ENCODE measurements around the gene TADA1. TPM values are rescaled to one million over a fixed set of nuclear protein-coding genes. Genes with fewer than 3 reads are reported as not detected.

TADA1 gene
- total and polyA plus RNA-seq, 5 donors from 2014 or later, result 12.7 to 21.4 (median 16.9) TPM

- DNase-seq (no peak), ATAC-seq (ENCODE audit: low read depth in 2 of 2) (no peak)
- peak overlapping the region; percentile 6 for H3K27ac ChIP-seq (ENCODE audit: insufficient read depth, low read length, poor library complexity, severe bottlenecking)
- no peaks in the 10 kb centered on the region for H3K9me3 ChIP-seq (ENCODE audit: control insufficient read depth in 2 of 2, low read length in 2 of 2)
- H3K36me3 ChIP-seq (ENCODE audit: control insufficient read depth, insufficient read depth, low read length), result peaks cover 90% of the 10 kb centered on the region
- Mint-ChIP-seq H3K9me3 (no peaks in the 10 kb centered on the region), H3K4me1 (peaks cover 6 to 15% (median 12%) of the 10 kb centered on the region in 4 donors), H3K27ac (peak overlapping the region in 1 of 3 donors; percentile 49), H3K36me3 (peaks cover 63% of the 10 kb centered on the region), H3K27me3 (no peaks in the 10 kb centered on the region), H3K4me3 (no peak overlapping the region)
- no peak overlapping the region for H3K4me3 ChIP-seq (ENCODE audit: low read depth, low read length)
- H3K4me1 ChIP-seq (ENCODE audit: control insufficient read depth, insufficient read depth, low read length, poor library complexity, severe bottlenecking), result no peaks in the 10 kb centered on the region
- H3K27me3 ChIP-seq (ENCODE audit: control insufficient read depth, insufficient read depth, low read length), result no peaks in the 10 kb centered on the region
These were observed 18.1 kb downstream of the TADA1 start for GRCh38 chr1:166857995-166858394.

GRCh38 chr1:166855558-166855957 lies 20.5 kb downstream of the TADA1 start:
- DNase-seq, result no peak
- H3K27me3 Mint-ChIP-seq, result no peaks in the 10 kb centered on the region
- Histone ChIP-seq H3K36me3 (ENCODE audit: control insufficient read depth, insufficient read depth, low read length) (peaks cover 87% of the 10 kb centered on the region), H3K27ac (ENCODE audit: insufficient read depth, low read length, poor library complexity, severe bottlenecking) (no peak overlapping the region), H3K9me3 (ENCODE audit: control insufficient read depth in 2 of 2, low read length in 2 of 2) (no peaks in the 10 kb centered on the region), H3K27me3 (ENCODE audit: control insufficient read depth, insufficient read depth, low read length) (no peaks in the 10 kb centered on the region), H3K4me3 (ENCODE audit: low read depth, low read length) (no peak overlapping the region), H3K4me1 (ENCODE audit: control insufficient read depth, insufficient read depth, low read length, poor library complexity, severe bottlenecking) (no peaks in the 10 kb centered on the region)
- H3K27ac Mint-ChIP-seq, result no peak overlapping the region
- peaks cover 59% of the 10 kb centered on the region for H3K36me3 Mint-ChIP-seq
- ATAC-seq (ENCODE audit: low read depth in 2 of 2), result no peak
- H3K9me3 Mint-ChIP-seq, result no peaks in the 10 kb centered on the region
- H3K4me1 Mint-ChIP-seq, result peaks cover 14 to 26% (median 24%) of the 10 kb centered on the region in 4 donors
- no peak overlapping the region for H3K4me3 Mint-ChIP-seq

- Mint-ChIP-seq H3K27me3 (no peaks in the 10 kb centered on the region), H3K36me3 (peaks cover 68% of the 10 kb centered on the region), H3K9me3 (no peaks in the 10 kb centered on the region), H3K27ac (peak overlapping the region; percentile 7 to 37 (median 23)), H3K4me1 (peaks cover 14 to 37% (median 23%) of the 10 kb centered on the region in 4 donors), H3K4me3 (no peak overlapping the region)
- Histone ChIP-seq H3K9me3 (ENCODE audit: control insufficient read depth in 2 of 2, low read length in 2 of 2) (no peaks in the 10 kb centered on the region), H3K4me1 (ENCODE audit: control insufficient read depth, insufficient read depth, low read length, poor library complexity, severe bottlenecking) (no peaks in the 10 kb centered on the region), H3K36me3 (ENCODE audit: control insufficient read depth, insufficient read depth, low read length) (peaks cover 89% of the 10 kb centered on the region), H3K27ac (ENCODE audit: insufficient read depth, low read length, poor library complexity, severe bottlenecking) (no peak overlapping the region), H3K27me3 (ENCODE audit: control insufficient read depth, insufficient read depth, low read length) (no peaks in the 10 kb centered on the region), H3K4me3 (ENCODE audit: low read depth, low read length) (no peak overlapping the region)
- DNase-seq (no peak), ATAC-seq (ENCODE audit: low read depth in 2 of 2) (no peak)
These were observed 23.1 kb downstream of the TADA1 start for GRCh38 chr1:166852918-166853317.

- H3K36me3 ChIP-seq (ENCODE audit: control insufficient read depth, insufficient read depth, low read length), result peaks cover 84% of the 10 kb centered on the region
- Mint-ChIP-seq H3K27me3 (no peaks in the 10 kb centered on the region), H3K4me1 (peaks cover 17 to 58% (median 31%) of the 10 kb centered on the region in 4 donors), H3K36me3 (peaks cover 76% of the 10 kb centered on the region), H3K27ac (no peak overlapping the region), H3K4me3 (no peak overlapping the region), H3K9me3 (no peaks in the 10 kb centered on the region)
- no peak overlapping the region for H3K27ac ChIP-seq (ENCODE audit: insufficient read depth, low read length, poor library complexity, severe bottlenecking)
- no peak for ATAC-seq (ENCODE audit: low read depth in 2 of 2)
- no peaks in the 10 kb centered on the region for H3K4me1 ChIP-seq (ENCODE audit: control insufficient read depth, insufficient read depth, low read length, poor library complexity, severe bottlenecking)
- DNase-seq, result no peak
- no peak overlapping the region for H3K4me3 ChIP-seq (ENCODE audit: low read depth, low read length)
- no peaks in the 10 kb centered on the region for H3K9me3 ChIP-seq (ENCODE audit: control insufficient read depth in 2 of 2, low read length in 2 of 2)
- no peaks in the 10 kb centered on the region for H3K27me3 ChIP-seq (ENCODE audit: control insufficient read depth, insufficient read depth, low read length)
These were observed 26.9 kb downstream of the TADA1 start for GRCh38 chr1:166849135-166849534.

GRCh38 chr1:166848193-166848592 lies 27.9 kb downstream of the TADA1 start:
- Histone ChIP-seq H3K4me1 (ENCODE audit: control insufficient read depth, insufficient read depth, low read length, poor library complexity, severe bottlenecking) (no peaks in the 10 kb centered on the region), H3K27ac (ENCODE audit: insufficient read depth, low read length, poor library complexity, severe bottlenecking) (no peak overlapping the region), H3K9me3 (ENCODE audit: control insufficient read depth in 2 of 2, low read length in 2 of 2) (no peaks in the 10 kb centered on the region), H3K36me3 (ENCODE audit: control insufficient read depth, insufficient read depth, low read length) (peaks cover 85% of the 10 kb centered on the region), H3K4me3 (ENCODE audit: low read depth, low read length) (no peak overlapping the region), H3K27me3 (ENCODE audit: control insufficient read depth, insufficient read depth, low read length) (no peaks in the 10 kb centered on the region)
- H3K9me3 Mint-ChIP-seq, result no peaks in the 10 kb centered on the region
- H3K27me3 Mint-ChIP-seq, result no peaks in the 10 kb centered on the region
- DNase-seq (no peak), ATAC-seq (ENCODE audit: low read depth in 2 of 2) (no peak)
- peak overlapping the region in 1 of 3 donors; percentile 41 for H3K27ac Mint-ChIP-seq
- H3K4me3 Mint-ChIP-seq, result no peak overlapping the region
- peaks cover 69% of the 10 kb centered on the region for H3K36me3 Mint-ChIP-seq
- peaks cover 24 to 63% (median 33%) of the 10 kb centered on the region in 4 donors for H3K4me1 Mint-ChIP-seq

- DNase-seq, result no peak
- H3K4me3 ChIP-seq (ENCODE audit: low read depth, low read length), result no peak overlapping the region
- Mint-ChIP-seq H3K27ac (peak overlapping the region in 2 of 3 donors; percentile 62 to 78), H3K9me3 (no peaks in the 10 kb centered on the region), H3K36me3 (peaks cover 60% of the 10 kb centered on the region), H3K27me3 (no peaks in the 10 kb centered on the region), H3K4me3 (peak overlapping the region in 1 of 4 donors; percentile 3), H3K4me1 (peaks cover 22 to 77% (median 39%) of the 10 kb centered on the region in 4 donors)
- H3K36me3 ChIP-seq (ENCODE audit: control insufficient read depth, insufficient read depth, low read length), result peaks cover 78% of the 10 kb centered on the region
- no peak overlapping the region for H3K27ac ChIP-seq (ENCODE audit: insufficient read depth, low read length, poor library complexity, severe bottlenecking)
- no peaks in the 10 kb centered on the region for H3K9me3 ChIP-seq (ENCODE audit: control insufficient read depth in 2 of 2, low read length in 2 of 2)
- H3K4me1 ChIP-seq (ENCODE audit: control insufficient read depth, insufficient read depth, low read length, poor library complexity, severe bottlenecking), result peaks cover 19% of the 10 kb centered on the region
- no peaks in the 10 kb centered on the region for H3K27me3 ChIP-seq (ENCODE audit: control insufficient read depth, insufficient read depth, low read length)
- no peak for ATAC-seq (ENCODE audit: low read depth in 2 of 2)
These were observed 31.3 kb downstream of the TADA1 start for GRCh38 chr1:166844791-166845190.

- H3K27ac Mint-ChIP-seq, result peak overlapping the region; percentile 63 to 78 (median 77)
- H3K9me3 ChIP-seq (ENCODE audit: control insufficient read depth in 2 of 2, low read length in 2 of 2), result no peaks in the 10 kb centered on the region
- no peaks in the 10 kb centered on the region for H3K27me3 ChIP-seq (ENCODE audit: control insufficient read depth, insufficient read depth, low read length)
- H3K4me3 Mint-ChIP-seq, result peak overlapping the region in 1 of 4 donors; percentile 3
- peaks cover 53% of the 10 kb centered on the region for H3K36me3 Mint-ChIP-seq
- ATAC-seq (ENCODE audit: low read depth in 2 of 2) (no peak), DNase-seq (no peak)
- no peak overlapping the region for H3K4me3 ChIP-seq (ENCODE audit: low read depth, low read length)
- H3K9me3 Mint-ChIP-seq, result no peaks in the 10 kb centered on the region
- H3K4me1 Mint-ChIP-seq, result peaks cover 22 to 75% (median 40%) of the 10 kb centered on the region in 4 donors
- H3K27ac ChIP-seq (ENCODE audit: insufficient read depth, low read length, poor library complexity, severe bottlenecking), result no peak overlapping the region
- H3K27me3 Mint-ChIP-seq, result no peaks in the 10 kb centered on the region
- peaks cover 70% of the 10 kb centered on the region for H3K36me3 ChIP-seq (ENCODE audit: control insufficient read depth, insufficient read depth, low read length)
- H3K4me1 ChIP-seq (ENCODE audit: control insufficient read depth, insufficient read depth, low read length, poor library complexity, severe bottlenecking), result peaks cover 20% of the 10 kb centered on the region
These were observed 32.1 kb downstream of the TADA1 start for GRCh38 chr1:166843769-166844596.
